Subcutaneous abdominal adipose tissue (tissue), 5 donors: ENCODE results near the gene INCENP.
"Not testable (repeated sequence)": the region's sequence is repeated elsewhere in the genome, so short reads cannot be mapped to it uniquely, and the experiment has no call there.

Source experiments
- H3K27ac ChIP-seq: one replicate; pipeline ENCODE4 v1.7.0; 2013; ENCODE audit warnings: low read depth, mild to moderate bottlenecking, inconsistent platforms, low read length, moderate library complexity
- H3K27me3 ChIP-seq, 5 donors: one replicate each; pipeline ENCODE4 v1.7.0; 2013; ENCODE audit warnings: low read length in 5 of 5, inconsistent platforms in 1 of 5; ENCODE audit not compliant: control insufficient read depth in 5 of 5, insufficient read depth in 4 of 5
- H3K36me3 ChIP-seq, 5 donors: one replicate each; pipeline ENCODE4 v1.7.0; 2013; ENCODE audit warnings: low read length in 5 of 5; ENCODE audit not compliant: control insufficient read depth in 5 of 5, insufficient read depth in 5 of 5
- H3K4me1 ChIP-seq, 5 donors: one replicate each; pipeline ENCODE4 v1.7.0; 2013; ENCODE audit warnings: low read length in 5 of 5, mild to moderate bottlenecking in 3 of 5, moderate library complexity in 1 of 5; ENCODE audit not compliant: control insufficient read depth in 5 of 5, insufficient read depth in 5 of 5
- H3K4me3 ChIP-seq, 5 donors: one replicate each; pipeline ENCODE4 v1.7.0; 2013; ENCODE audit warnings: low read length in 5 of 5, low read depth in 1 of 5
- H3K9ac ChIP-seq, 5 donors: one replicate each; pipeline ENCODE4 v1.7.0; 2013; ENCODE audit warnings: low read length in 5 of 5, mild to moderate bottlenecking in 4 of 5, moderate library complexity in 3 of 5
- H3K9me3 ChIP-seq, 5 donors: one replicate each; pipeline ENCODE4 v1.7.0; 2013; ENCODE audit warnings: low read length in 5 of 5; ENCODE audit not compliant: control insufficient read depth in 5 of 5
- donor health status: healthy.
- donor health status: healthy.
- donor health status: healthy.
- donor health status: healthy.
- donor health status: healthy.

The INCENP gene

DNA sequence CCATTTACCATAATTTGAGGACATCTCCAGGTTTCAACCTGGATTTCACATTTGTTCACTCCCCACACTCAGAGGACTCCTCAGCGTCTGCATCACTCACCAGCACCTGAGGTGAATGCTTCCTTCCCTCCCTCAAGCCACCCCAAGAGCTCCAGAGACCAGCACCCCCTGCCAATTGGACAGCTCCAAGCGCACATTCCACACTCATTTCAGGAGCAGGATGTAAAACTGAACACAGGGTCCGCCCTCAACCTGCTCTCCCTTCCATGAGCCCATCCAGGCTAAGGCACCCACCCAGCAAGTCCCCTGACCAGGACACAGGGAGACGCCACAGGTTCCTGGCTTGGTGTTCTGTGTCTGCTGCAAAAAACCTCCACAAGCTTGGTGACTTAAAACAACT, 70.1 kb downstream of the INCENP start:
- no peak overlapping the region for H3K27ac ChIP-seq
- no peaks in the 10 kb centered on the region for H3K9me3 ChIP-seq
- peaks cover 12 to 30% (median 17%) of the 10 kb centered on the region in 5 donors for H3K27me3 ChIP-seq
- H3K4me1 ChIP-seq, result no peaks in the 10 kb centered on the region
- H3K36me3 ChIP-seq, result no peaks in the 10 kb centered on the region
- H3K9ac ChIP-seq, result no peak overlapping the region
- H3K4me3 ChIP-seq, result no peak overlapping the region

- H3K27ac ChIP-seq, H3K4me1 ChIP-seq, H3K9me3 ChIP-seq, H3K4me3 ChIP-seq, H3K36me3 ChIP-seq, H3K9ac ChIP-seq: not testable (repeated sequence)
- H3K27me3 ChIP-seq, result peaks cover 1 to 24% (median 7%) of the 10 kb centered on the region in 5 donors
Measured at GRCh38 chr11:62195010-62195409, 71.2 kb downstream of the INCENP start.

- no peak overlapping the region for H3K4me3 ChIP-seq
- H3K36me3 ChIP-seq, result no peaks in the 10 kb centered on the region
- no peak overlapping the region for H3K27ac ChIP-seq
- peaks cover 0 to 19% (median 3%) of the 10 kb centered on the region in 5 donors for H3K27me3 ChIP-seq
- H3K4me1 ChIP-seq, result no peaks in the 10 kb centered on the region
- no peaks in the 10 kb centered on the region for H3K9me3 ChIP-seq
- no peak overlapping the region for H3K9ac ChIP-seq
Measured at GRCh38 chr11:62195945-62196344, 72.1 kb downstream of the INCENP start.

DNA sequence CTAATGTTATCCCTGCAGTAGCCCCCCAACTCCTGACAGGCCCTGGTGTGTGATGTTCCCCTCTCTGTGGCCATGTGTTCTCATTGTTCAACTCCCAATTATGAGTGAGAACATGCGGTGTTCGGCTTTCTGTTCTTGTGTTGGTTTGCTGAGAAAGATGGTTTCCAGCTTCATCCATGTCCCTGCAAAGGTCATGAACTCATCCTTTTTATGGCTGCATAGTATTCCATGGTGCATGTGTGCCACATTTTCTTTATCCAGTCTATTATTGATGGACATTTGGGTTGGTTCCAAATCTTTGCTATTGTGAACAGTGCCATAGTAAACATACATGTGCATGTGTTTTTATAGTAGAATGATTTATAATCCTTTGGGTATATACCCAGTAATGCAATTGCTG, 73.6 kb downstream of the INCENP start:
- H3K4me3 ChIP-seq, H3K36me3 ChIP-seq, H3K9me3 ChIP-seq, H3K27ac ChIP-seq, H3K4me1 ChIP-seq, H3K9ac ChIP-seq: not testable (repeated sequence)
- peaks cover 0 to 16% (median 6%) of the 10 kb centered on the region in 5 donors for H3K27me3 ChIP-seq

DNA sequence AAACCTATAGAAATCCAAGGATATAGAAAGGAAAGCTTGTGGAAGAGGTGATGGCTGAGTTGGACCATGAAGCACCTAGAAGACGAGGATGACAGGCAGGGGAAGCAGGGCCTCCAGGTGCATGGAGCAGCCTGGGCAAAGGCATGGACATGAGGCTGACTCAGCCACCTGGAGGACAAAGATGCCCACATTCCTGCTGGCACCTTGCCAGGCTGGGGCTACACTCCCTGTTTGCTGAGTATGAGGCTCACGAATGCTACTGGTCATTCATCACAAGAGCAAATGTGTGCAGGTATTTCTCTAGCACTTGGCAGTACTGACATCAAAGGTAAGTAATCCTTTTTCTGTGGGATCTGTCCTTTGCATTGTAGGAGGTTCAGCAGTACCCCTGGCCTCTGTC, 77.6 kb downstream of the INCENP start:
- peaks cover 0 to 6% (median 4%) of the 10 kb centered on the region in 5 donors for H3K27me3 ChIP-seq
- H3K36me3 ChIP-seq, result no peaks in the 10 kb centered on the region

More for the DNA sequence above, 77.6 kb downstream of the INCENP start:
- Histone ChIP-seq H3K4me3 (no peak overlapping the region), H3K4me1 (no peaks in the 10 kb centered on the region), H3K9ac (no peak overlapping the region), H3K9me3 (no peaks in the 10 kb centered on the region), H3K27ac (no peak overlapping the region)
